Glomerular visceral epithelial cell (primary cell): ENCODE results near the gene SOWAHC.
"Not testable (repeated sequence)": the region's sequence is repeated elsewhere in the genome, so short reads cannot be mapped to it uniquely, and the experiment has no call there.

Experiments
- DNase-seq: peaks from one replicate; pipeline ENCODE4 v3.0.0-alpha.2; 2016; ENCODE audit errors: extremely low spot score

Gene SOWAHC

GRCh38 chr2:109615637-109616144, 1.5 kb downstream of the SOWAHC start:
- peak; percentile 24 for DNase-seq

GRCh38 chr2:109616184-109616583, 2.0 kb downstream of the SOWAHC start:
- peak; percentile 19 for DNase-seq

GRCh38 chr2:109619032-109619615, 5.0 kb downstream of the SOWAHC start:
- DNase-seq, result no peak

GRCh38 chr2:109623297-109623696, 9.1 kb downstream of the SOWAHC start:
- DNase-seq, result no peak

DNA sequence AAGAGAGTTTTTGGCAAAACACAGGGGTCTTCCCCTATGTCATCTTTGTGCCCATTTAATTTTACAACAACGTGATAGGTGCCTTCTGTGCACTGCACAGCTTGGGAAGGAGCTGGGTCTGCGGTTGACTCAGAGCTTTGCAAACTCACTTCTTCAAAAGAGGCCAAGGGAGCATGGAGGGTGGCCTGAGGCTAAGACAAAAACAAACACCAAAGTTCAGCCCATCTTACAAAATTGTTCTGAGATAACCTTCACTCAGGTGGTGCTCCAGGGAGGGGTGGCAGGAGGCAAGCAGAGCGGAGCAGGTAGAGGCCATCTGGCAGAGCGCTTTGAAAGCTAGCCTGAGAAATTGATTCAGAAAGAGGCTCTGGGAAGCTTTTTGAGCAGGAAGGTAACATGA, 9.8 kb downstream of the SOWAHC start:
- DNase-seq, result no peak

GRCh38 chr2:109624339-109624738, 10.2 kb downstream of the SOWAHC start:
- DNase-seq, result no peak

- not testable (repeated sequence) for DNase-seq
Observed at GRCh38 chr2:109628321-109628720, 14.2 kb downstream of the SOWAHC start.

DNA sequence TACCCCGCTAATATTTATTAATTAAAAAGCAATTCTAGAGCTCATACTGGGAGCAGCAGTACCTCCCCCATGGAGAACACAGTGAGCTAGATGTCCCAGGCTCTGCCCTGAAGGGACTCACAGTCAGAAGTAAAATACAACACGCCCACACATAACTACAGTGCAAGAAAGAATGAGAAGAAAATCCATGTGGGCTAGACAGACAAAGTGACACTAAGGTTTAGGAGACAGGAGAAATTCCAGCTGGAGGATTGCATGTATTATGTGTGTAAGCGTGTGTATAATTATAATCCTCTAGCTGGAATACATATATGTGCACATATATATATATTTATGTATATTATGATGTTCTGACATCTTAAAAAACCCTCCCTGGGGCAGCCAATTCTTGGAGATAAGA, 15.7 kb downstream of the SOWAHC start:
- no peak for DNase-seq

GRCh38 chr2:109630441-109631430, 16.6 kb downstream of the SOWAHC start:
- DNase-seq, result no peak

DNA sequence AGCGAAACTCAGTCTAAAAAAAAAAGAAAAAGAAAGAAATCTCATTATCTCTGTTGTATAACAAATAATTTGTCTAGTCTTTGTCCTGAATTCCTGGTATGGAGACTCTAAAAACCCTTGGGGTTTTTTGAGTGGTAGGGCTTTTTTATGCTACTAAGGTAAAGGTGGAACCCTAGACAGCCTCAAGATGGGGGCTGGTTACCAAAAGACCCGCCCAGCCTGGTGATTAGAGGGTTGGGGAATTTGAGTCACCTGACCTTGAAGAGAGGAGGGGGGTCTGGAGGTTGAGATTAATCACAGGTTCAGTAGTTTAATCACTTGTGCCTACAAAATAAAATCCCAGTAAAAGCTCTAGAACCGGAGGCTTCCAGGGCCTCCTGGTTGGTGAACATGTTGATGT, 17.6 kb downstream of the SOWAHC start:
- DNase-seq, result no peak

- DNase-seq, result no peak
Observed at GRCh38 chr2:109632158-109632789, 18.1 kb downstream of the SOWAHC start.

DNA sequence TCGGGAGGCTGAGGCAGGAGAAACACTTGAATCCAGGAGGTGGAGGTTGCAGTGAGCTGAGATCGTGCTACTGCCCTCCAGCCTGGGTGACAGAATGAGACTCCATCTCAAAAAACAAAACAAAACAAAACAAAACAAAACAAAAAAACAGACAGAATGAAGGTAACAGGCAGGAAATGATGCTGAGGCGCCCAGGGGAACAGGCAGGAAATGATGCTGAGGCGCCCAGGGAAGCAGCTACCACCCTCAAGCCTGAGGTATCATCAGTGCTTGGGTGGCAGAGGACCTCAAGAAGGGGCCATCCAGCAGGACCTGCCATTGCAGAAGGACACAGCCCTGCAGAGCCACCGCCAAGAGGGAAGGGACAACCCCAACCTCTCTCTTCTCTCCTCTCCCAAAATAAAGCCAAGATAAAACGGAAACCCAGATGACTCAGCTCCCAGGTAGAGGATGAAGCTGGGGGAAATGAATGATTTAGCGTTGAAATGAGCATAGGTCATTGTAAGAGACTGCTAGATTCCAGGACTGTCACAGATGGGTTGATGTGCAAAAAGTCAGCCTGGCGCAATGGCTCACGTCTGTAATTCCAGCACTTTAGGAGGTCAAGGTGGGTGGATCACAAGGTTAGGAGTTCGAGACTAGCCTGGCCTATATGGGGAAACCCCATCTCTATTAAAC, 19.3 kb downstream of the SOWAHC start:
- DNase-seq, result no peak

DNA sequence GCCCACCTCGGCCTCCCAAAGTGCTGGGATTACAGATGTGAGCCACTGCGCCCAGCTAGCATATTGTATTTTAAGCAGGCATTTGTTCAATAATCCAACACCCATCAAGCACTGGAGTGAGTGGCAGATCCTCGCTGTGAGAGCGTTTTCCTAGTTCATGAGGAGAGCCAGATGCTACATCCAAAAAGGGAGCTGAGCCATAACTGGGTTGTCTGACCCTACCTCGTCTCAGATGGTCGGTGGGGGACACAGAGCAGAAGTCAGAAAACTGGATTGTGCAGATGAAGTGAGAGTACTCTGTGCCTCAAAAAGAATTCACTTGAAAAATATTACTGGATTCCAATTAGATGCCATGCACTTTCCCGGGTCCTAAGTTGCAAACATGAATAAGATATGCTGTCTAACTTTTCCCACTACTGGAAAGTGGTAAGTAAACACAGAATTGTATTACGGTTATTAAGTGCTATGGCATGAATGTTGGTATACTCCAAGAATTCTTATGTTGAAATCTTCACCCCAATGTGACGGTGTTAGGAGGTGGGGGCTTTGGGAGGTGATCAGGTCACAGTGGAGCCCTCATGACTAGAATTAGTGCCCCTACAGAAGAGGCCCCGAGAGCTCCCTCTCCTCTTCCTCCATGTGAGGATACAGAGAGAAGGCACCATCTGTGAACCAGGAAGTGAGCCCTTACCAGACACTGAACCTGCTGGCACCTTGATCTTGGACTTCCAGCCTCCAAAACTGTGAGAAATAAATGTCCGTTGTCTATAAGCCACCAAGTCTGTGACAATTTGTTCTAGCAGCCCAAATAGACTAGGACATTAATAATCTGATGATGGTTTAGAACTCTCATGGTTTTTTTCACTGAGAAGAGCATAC, 21.5 kb downstream of the SOWAHC start:
- DNase-seq, result no peak

DNA sequence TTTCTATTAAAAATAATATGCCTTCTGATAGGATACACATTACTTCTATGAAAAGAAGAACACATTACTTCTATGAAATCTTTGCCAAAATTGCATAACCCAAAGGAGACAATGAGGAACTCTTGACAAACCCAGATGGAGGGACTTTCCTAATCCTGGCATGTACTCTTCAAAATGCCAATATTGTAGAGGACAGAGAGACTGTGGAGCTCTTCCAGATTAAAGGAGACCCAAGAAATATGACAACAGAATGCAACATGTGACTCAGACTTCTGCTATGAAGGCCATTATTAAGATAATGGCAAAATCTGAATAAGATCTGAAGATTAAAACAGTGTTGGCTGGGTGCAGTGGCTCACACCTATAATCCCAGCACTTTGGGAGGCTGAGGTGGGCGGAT, 22.2 kb downstream of the SOWAHC start:
- no peak for DNase-seq

DNA sequence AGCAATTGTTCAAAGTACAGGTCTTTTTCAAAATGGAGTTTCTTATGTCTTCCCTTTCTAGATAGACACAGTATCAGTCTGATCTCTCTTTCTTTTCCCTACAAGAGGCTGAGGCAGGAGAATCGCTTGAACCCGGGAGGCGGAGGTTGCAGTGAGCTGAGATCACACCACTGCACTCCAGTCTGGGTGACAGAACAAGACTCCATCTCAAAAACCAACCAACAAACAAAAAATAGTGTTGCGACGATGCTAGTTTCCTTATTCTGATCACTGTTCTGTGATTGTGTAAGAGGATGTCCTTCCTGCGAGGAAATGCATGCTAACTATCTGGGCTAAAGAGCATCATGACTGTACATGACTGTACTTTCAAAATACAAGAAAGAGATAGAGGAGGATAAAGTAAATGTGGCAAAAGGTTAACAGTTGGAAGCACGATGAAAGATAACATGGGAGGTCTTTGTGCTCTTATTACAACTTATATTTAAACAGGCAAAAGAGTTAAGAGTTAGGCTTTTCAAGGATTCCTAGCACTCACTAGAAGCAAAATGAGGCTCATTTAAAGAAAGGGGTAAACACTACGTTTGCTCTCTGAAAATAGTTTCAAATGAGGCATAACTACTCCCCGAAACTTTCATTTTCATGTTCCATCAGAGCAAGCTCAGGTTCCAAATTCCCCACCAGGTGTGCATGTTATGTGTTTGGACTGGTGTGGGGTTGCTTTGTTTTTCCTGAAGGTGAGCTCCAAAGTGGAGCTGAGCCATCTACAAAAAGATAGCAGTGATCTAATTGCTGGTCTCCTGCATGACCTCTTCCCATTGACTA, 23.8 kb downstream of the SOWAHC start:
- DNase-seq, result no peak

DNA sequence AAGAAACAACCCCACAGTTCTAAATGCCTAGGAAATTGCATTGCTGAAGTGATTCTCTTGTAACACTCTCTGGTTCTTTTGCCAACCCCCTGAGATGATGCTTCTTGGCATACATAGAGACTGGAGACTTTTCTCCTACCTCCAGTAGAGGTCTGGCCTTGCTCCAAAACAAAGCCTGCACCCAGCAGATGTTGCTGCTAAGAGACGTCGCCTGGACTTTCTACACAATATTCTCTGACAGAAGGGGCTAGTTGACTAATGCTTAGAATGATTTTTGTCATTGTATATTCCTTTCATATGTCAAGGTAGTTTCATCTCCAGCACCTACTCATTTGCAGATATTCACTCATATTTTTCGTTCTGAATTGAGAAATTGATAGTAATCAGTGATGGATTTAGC, 24.6 kb downstream of the SOWAHC start:
- no peak for DNase-seq

DNA sequence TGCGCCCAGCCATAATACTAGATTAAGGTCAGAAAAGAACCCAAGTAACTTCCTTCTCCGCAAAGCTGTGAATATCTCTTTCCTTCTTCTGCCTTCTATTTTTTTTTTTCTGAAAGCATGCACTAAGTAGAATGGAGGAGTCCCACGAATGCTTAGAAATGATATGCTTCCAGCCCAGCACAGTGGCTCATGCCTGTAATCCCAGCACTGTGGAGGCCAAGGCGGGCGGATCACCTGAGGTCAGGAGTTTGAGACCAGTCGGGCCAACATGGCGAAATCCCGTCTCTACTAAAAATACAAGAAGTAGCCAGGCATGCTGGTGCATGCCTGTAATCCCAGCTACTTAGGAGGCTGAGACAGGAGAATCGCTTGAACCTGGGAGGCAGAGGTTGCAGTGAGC, 25.8 kb downstream of the SOWAHC start:
- not testable (repeated sequence) for DNase-seq

- no peak for DNase-seq
Observed at GRCh38 chr2:109644571-109645275, 30.6 kb downstream of the SOWAHC start.

GRCh38 chr2:109645412-109646184, 31.4 kb downstream of the SOWAHC start:
- DNase-seq, result no peak
